ENCODE measurements around the gene NECAB2. TPM values are rescaled to one million over a fixed set of nuclear protein-coding genes. Genes with fewer than 3 reads are reported as not detected.

NECAB2 gene
- total RNA-seq = not detected

DNA sequence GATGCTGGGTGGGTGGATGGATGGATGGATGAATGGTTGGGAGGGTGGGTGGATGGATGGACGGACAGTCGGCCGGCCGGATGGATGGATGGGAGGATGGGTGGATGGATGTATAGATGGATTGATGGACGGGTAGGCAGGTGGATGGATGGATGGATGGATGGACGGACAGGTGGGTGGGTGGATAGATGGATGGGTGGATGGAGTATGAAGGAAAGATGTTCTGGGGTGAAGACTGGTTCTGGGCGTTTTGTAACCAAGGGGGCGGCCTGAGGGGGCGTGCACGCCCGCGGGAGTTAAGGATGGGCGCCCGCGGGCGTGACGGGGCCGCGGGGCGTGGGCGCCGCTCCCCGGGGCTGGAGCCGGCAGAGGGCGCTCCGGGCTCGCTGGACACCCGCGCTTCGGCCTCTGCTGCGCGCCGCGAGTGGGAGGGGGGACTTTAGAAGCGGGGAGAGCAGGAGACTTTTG lies at the start of gene NECAB2:
TSS of gene NECAB2 (plus strand) at position 407 of the 468 bp plus-strand sequence. CDS start 405 bp downstream, outside the sequence.
- peak; percentile 60 for DNase-seq
- peak within 1 kb of the TSS; percentile 74 for H3K27ac Mint-ChIP-seq
- H3K36me3 Mint-ChIP-seq = no peaks in the 10 kb centered on the region
- peaks cover 2% of the 10 kb centered on the region for H3K4me1 Mint-ChIP-seq
- peaks cover 16% of the 10 kb centered on the region for H3K27me3 Mint-ChIP-seq
- POLR2A ChIA-PET = no interaction called here
- ATAC-seq (ENCODE audit: low read depth) = no peak
- peak within 1 kb of the TSS; percentile 61 for H3K4me3 Mint-ChIP-seq
- H3K9me3 Mint-ChIP-seq = no peaks in the 10 kb centered on the region

GRCh38 chr16:83920894-83921491 lies 47.1 kb upstream of the NECAB2 start:
- Mint-ChIP-seq H3K4me1 (no peaks in the 10 kb centered on the region), H3K4me3 (no peak overlapping the region), H3K9me3 (peaks cover 1% of the 10 kb centered on the region)

DNA sequence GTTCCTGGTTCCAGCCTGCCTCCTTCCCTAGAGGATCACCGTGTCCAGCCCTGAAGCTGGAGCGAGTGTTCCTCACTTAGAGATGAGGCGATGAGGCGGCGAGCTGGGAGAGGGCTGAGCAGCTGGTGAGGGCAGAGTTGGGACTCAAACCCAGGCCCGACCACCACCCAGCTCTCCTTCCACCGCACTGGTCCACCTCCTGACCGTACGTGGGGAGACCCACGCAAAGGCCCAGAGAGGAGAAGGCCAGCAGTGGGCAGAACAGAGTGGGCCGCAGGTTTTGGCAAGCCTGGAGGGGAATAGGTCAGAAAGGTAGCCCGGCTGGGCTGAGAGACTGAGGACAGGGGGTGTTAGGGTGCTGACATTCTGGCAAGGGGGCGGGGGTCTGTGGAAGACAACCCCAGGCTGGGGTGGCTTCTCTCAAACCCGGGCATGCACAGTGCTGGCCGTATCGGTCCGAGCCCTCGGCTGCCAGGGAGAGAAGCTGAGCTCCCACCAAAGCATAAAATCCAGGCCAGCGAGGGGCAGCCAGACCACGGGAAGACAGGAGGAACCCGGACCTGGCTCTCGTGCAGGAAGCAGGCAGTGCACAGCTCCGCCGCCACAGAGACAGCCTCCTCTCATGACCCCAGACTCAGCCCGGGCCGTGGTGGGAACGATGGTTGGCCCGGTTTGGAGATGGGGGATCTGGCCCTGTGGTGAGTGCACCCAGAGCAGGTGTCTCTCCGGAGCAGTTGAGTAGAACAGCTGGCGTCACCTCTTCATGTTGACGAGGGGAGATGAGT lies 44.3 kb upstream of the NECAB2 start:
- Mint-ChIP-seq H3K4me3 (no peak overlapping the region), H3K27me3 (no peaks in the 10 kb centered on the region), H3K9me3 (no peaks in the 10 kb centered on the region), H3K36me3 (peaks cover 11% of the 10 kb centered on the region), H3K27ac (no peak overlapping the region), H3K4me1 (no peaks in the 10 kb centered on the region)
- DNase-seq (no peak), ATAC-seq (ENCODE audit: low read depth) (no peak)
- POLR2A ChIA-PET = no interaction called here

More at GRCh38 chr16:83920894-83921491, 47.1 kb upstream of the NECAB2 start:
- POLR2A ChIA-PET = no interaction called here
- Mint-ChIP-seq H3K36me3 (peaks cover 24% of the 10 kb centered on the region), H3K27me3 (no peaks in the 10 kb centered on the region), H3K27ac (no peak overlapping the region)
- ATAC-seq (ENCODE audit: low read depth) (no peak), DNase-seq (no peak)

DNA sequence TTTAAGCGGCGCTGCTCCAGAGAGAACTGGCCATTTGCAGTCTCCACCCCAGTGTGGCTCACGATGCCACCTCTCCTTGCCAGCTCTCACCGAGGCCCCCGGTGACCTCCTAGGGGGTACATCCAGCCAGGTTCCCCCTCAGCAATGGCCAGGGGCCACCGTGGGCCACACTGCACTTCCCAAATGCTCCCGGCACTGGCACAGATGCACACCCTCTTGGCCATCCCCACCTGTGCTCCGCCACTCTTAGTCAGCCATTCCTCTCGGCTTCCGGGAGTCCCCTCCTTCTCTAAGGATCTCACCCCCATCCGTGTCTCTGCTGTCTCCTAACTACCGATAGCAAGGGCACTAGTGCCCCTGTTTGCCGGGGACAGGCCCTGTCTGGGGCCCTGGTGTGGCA lies 43.4 kb upstream of the NECAB2 start:
- H3K36me3 Mint-ChIP-seq = peaks cover 2% of the 10 kb centered on the region
- no peaks in the 10 kb centered on the region for H3K4me1 Mint-ChIP-seq
- no peak overlapping the region for H3K4me3 Mint-ChIP-seq
- ATAC-seq (ENCODE audit: low read depth) = no peak
- no peak for DNase-seq
- POLR2A ChIA-PET = no interaction called here
- no peak overlapping the region for H3K27ac Mint-ChIP-seq
- H3K27me3 Mint-ChIP-seq = no peaks in the 10 kb centered on the region
- no peaks in the 10 kb centered on the region for H3K9me3 Mint-ChIP-seq

- no peak for ATAC-seq (ENCODE audit: low read depth)
- no peak overlapping the region for H3K4me3 Mint-ChIP-seq
- no peaks in the 10 kb centered on the region for H3K27me3 Mint-ChIP-seq
- no peak for DNase-seq
- no peaks in the 10 kb centered on the region for H3K9me3 Mint-ChIP-seq
- POLR2A ChIA-PET = no interaction called here
- H3K27ac Mint-ChIP-seq = no peak overlapping the region
- H3K4me1 Mint-ChIP-seq = no peaks in the 10 kb centered on the region
- H3K36me3 Mint-ChIP-seq = no peaks in the 10 kb centered on the region
These were observed 42.7 kb upstream of the NECAB2 start for GRCh38 chr16:83925095-83925905.

DNA sequence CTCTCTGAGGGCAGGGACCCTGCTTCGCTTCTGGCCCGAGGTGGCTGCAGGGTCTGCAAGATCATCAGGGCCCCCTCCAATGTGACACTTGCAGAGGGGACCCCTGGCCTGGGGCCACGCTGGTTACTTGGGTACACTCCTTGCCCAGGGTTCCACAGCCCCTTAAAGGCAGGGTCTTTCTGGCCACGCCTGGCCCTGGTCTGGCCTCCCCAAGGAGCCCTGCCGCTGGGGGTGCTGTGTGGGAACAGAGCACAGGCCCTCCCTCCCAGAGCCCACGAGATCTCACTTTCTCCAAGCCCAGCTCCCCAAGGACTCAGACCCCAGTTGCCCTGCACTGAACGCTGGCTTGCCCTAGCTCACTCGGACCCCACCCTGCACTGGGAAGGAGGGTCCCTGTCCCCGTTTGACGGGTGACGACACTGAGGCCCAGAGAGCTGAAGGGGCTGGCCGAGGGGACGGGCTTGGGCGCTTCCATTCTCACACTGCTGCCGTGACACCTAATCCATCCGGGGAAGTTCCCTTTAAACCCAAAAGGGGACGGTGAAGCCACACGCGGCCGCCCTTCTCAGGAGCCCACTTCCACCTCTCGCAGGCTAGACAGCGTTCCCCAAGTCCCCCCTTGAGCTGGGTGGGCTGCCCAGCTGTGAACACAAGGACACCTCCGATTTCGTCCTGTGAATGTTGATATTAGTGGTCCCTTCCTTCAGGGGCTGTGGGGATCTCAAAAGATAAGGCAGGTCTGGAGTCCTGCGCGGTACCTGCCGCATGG lies 41.9 kb upstream of the NECAB2 start:
- H3K27me3 Mint-ChIP-seq = no peaks in the 10 kb centered on the region
- H3K4me1 Mint-ChIP-seq = no peaks in the 10 kb centered on the region
- POLR2A ChIA-PET = no interaction called here
- no peak overlapping the region for H3K4me3 Mint-ChIP-seq
- H3K36me3 Mint-ChIP-seq = no peaks in the 10 kb centered on the region
- no peak for DNase-seq
- no peaks in the 10 kb centered on the region for H3K9me3 Mint-ChIP-seq
- no peak overlapping the region for H3K27ac Mint-ChIP-seq
- no peak for ATAC-seq (ENCODE audit: low read depth)

- Mint-ChIP-seq H3K4me1 (no peaks in the 10 kb centered on the region), H3K9me3 (no peaks in the 10 kb centered on the region), H3K4me3 (no peak overlapping the region), H3K27me3 (no peaks in the 10 kb centered on the region), H3K36me3 (no peaks in the 10 kb centered on the region), H3K27ac (no peak overlapping the region)
- POLR2A ChIA-PET = no interaction called here
- ATAC-seq (ENCODE audit: low read depth) (peak; percentile 77), DNase-seq (peak; percentile 80)
These were observed 41.2 kb upstream of the NECAB2 start for GRCh38 chr16:83926726-83927397.

DNA sequence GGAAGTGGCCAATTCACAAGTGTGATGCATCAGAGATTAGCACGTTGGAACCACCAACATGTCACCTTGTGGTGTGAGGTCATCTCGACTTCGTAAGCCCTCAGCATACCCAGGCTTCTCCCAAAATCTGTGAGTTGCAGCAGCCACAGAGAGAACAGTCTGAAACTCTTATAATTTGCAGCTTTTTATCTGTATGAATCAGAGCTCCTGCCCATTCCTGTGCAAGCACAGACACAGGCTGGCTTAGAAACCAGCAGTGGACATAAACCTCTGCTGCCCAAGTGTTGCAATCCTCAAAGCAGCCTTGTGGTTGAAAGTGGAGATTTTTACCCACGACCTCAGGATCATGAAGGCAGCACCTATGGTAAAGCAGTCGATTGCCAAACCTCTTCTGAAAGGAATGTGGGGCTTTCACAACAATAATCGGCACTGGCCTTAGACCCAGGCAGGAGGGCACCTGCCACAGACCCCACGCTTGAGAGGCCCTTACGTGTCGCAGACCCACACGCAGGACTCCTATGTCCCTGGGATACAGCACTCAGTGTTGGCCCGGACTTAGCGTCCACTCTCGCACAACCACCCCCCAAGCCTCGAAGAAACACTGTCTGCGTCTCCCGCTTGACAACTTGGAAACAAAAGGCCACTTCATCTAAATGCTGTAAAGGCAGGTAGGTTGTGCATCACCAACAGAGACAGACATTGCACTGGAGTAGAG lies 39.5 kb upstream of the NECAB2 start:
- DNase-seq (no peak), ATAC-seq (ENCODE audit: low read depth) (no peak)
- H3K4me3 Mint-ChIP-seq = no peak overlapping the region
- POLR2A ChIA-PET = no interaction called here
- H3K9me3 Mint-ChIP-seq = no peaks in the 10 kb centered on the region
- H3K27ac Mint-ChIP-seq = no peak overlapping the region
- H3K27me3 Mint-ChIP-seq = no peaks in the 10 kb centered on the region
- H3K36me3 Mint-ChIP-seq = no peaks in the 10 kb centered on the region
- H3K4me1 Mint-ChIP-seq = no peaks in the 10 kb centered on the region

- Mint-ChIP-seq H3K9me3 (no peaks in the 10 kb centered on the region), H3K4me3 (no peak overlapping the region), H3K4me1 (no peaks in the 10 kb centered on the region), H3K27ac (peak overlapping the region; percentile 25), H3K36me3 (no peaks in the 10 kb centered on the region), H3K27me3 (no peaks in the 10 kb centered on the region)
- DNase-seq = no peak
- no peak for ATAC-seq (ENCODE audit: low read depth)
- POLR2A ChIA-PET = no interaction called here
These were observed 38.1 kb upstream of the NECAB2 start for GRCh38 chr16:83929811-83930555.

GRCh38 chr16:83930730-83931500 lies 37.1 kb upstream of the NECAB2 start:
- no peak overlapping the region for H3K4me3 Mint-ChIP-seq
- no peak overlapping the region for H3K27ac Mint-ChIP-seq
- no peaks in the 10 kb centered on the region for H3K4me1 Mint-ChIP-seq
- no peaks in the 10 kb centered on the region for H3K27me3 Mint-ChIP-seq
- no peaks in the 10 kb centered on the region for H3K36me3 Mint-ChIP-seq
- no peak for ATAC-seq (ENCODE audit: low read depth)
- DNase-seq = no peak
- POLR2A ChIA-PET = no interaction called here
- no peaks in the 10 kb centered on the region for H3K9me3 Mint-ChIP-seq

DNA sequence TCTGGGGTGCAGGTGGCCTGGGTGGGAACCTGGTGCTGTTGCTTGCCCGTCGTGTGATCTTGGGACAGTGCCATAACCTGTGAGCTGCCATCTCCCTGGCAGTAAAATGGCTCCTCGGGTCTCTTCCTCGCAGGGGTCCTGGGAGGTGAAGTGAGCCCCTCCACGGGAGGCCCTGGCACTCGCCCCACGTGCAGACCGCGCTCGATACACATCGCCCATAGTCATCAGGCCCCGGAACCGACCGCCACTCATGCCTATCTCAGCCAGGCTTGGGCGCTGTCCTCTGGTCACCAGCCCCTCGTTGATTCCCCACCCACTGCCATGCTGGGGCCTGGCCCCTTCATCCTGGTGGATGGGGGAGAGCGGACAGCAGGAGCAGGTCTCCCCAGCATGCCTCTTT lies 36.5 kb upstream of the NECAB2 start:
- Mint-ChIP-seq H3K36me3 (no peaks in the 10 kb centered on the region), H3K9me3 (no peaks in the 10 kb centered on the region), H3K4me3 (no peak overlapping the region), H3K27ac (no peak overlapping the region), H3K4me1 (no peaks in the 10 kb centered on the region), H3K27me3 (no peaks in the 10 kb centered on the region)
- DNase-seq (no peak), ATAC-seq (ENCODE audit: low read depth) (no peak)
- POLR2A ChIA-PET = no interaction called here

Measured in activated naive CD8-positive, alpha-beta T cell treated with anti-CD3 and anti-CD28 coated beads, Interleukin-2, amount 10 ng/mL, durations not matched to agents 7 days and 5 days (primary cell).